KMS-11 (cell line): ENCODE data around the gene PGAM5.
"Not testable (repeated sequence)": the region's sequence is repeated elsewhere in the genome, so short reads cannot be mapped to it uniquely, and the experiment has no call there.

Source experiments
- H2AFZ ChIP-seq: fragments of 200-600 bp; sonication (generic); 2 replicates; pipeline ENCODE4 v1.6.1; 2016; ENCODE audit warnings: antibody characterized with exemption, mixed run types, low read depth
- H3K27ac ChIP-seq: fragments of 200-600 bp; sonication (generic); 2 replicates; pipeline ENCODE4 v1.6.1; 2016; ENCODE audit warnings: mild to moderate bottlenecking, mixed run types
- H3K27me3 ChIP-seq: fragments of 200-600 bp; sonication (generic); 2 replicates; pipeline ENCODE4 v1.6.1; 2017; ENCODE audit warnings: mild to moderate bottlenecking, low read depth, mixed run types, moderate library complexity; ENCODE audit not compliant: insufficient read depth
- H3K36me3 ChIP-seq: fragments of 200-600 bp; sonication (generic); 2 replicates; pipeline ENCODE4 v1.6.1; 2017; ENCODE audit warnings: mild to moderate bottlenecking, mixed run types; ENCODE audit not compliant: insufficient read depth
- H3K4me1 ChIP-seq: fragments of 200-600 bp; sonication (generic); 2 replicates; pipeline ENCODE4 v1.6.1; 2016; ENCODE audit warnings: mild to moderate bottlenecking, low read depth, mixed run types; ENCODE audit not compliant: poor library complexity, severe bottlenecking
- H3K4me2 ChIP-seq: fragments of 200-600 bp; sonication (generic); 2 replicates; pipeline ENCODE4 v1.7.0; 2016; ENCODE audit warnings: mild to moderate bottlenecking, mixed run types
- H3K4me3 ChIP-seq: fragments of 200-600 bp; sonication (generic); IDR thresholded peaks from 2 replicates; pipeline ENCODE4 v1.6.1; 2017; ENCODE audit warnings: low read depth, low read length, mixed read lengths; ENCODE audit not compliant: insufficient read depth
- H3K79me2 ChIP-seq: fragments of 200-600 bp; sonication (generic); 2 replicates; pipeline ENCODE4 v1.6.1; 2016; ENCODE audit warnings: low read depth, mixed run types; ENCODE audit not compliant: insufficient read depth
- H3K9ac ChIP-seq: fragments of 200-600 bp; sonication (generic); 2 replicates; pipeline ENCODE4 v1.6.1; 2016; ENCODE audit warnings: mild to moderate bottlenecking, mixed run types
- H4K20me1 ChIP-seq: fragments of 200-600 bp; sonication (generic); 2 replicates; pipeline ENCODE4 v1.6.1; 2016; ENCODE audit warnings: mild to moderate bottlenecking, mixed run types; ENCODE audit not compliant: insufficient read depth
- CTCF ChIP-seq: fragments of 200-600 bp; sonication (generic); conservative IDR thresholded peaks from 2 replicates; pipeline ENCODE4 v1.6.1; 2017; ENCODE audit warnings: low read depth, mild to moderate bottlenecking, antibody characterized with exemption, low read length, moderate library complexity, mixed read lengths

PGAM5 gene

GRCh38 chr12:132754160-132754932 is 43.7 kb downstream of the PGAM5 start:
- H2AFZ ChIP-seq = no peak overlapping the region
- H3K9ac ChIP-seq = no peak overlapping the region
- no peak overlapping the region for H3K4me2 ChIP-seq
- H3K4me1 ChIP-seq = no peaks in the 10 kb centered on the region
- no peaks in the 10 kb centered on the region for H3K36me3 ChIP-seq
- H3K79me2 ChIP-seq = peaks cover 6% of the 10 kb centered on the region; the same call in 1 of the 2 replicates
- no peak overlapping the region for H3K4me3 ChIP-seq
- no peak overlapping the region for H3K27ac ChIP-seq
- H4K20me1 ChIP-seq = no peaks in the 10 kb centered on the region
- H3K27me3 ChIP-seq = no peaks in the 10 kb centered on the region
- TF ChIP-seq CTCF = no peak

GRCh38 chr12:132758825-132759224 is 48.2 kb downstream of the PGAM5 start:
- H4K20me1 ChIP-seq, H2AFZ ChIP-seq, H3K27me3 ChIP-seq, H3K4me2 ChIP-seq, H3K27ac ChIP-seq, H3K9ac ChIP-seq, H3K36me3 ChIP-seq, H3K4me1 ChIP-seq, H3K4me3 ChIP-seq: not testable (repeated sequence)
- peaks cover 25% of the 10 kb centered on the region for H3K79me2 ChIP-seq

GRCh38 chr12:132759359-132759758 is 48.7 kb downstream of the PGAM5 start:
- peaks cover 25% of the 10 kb centered on the region for H3K79me2 ChIP-seq
- TF ChIP-seq CTCF = no peak
- H3K4me2 ChIP-seq = no peak overlapping the region
- no peak overlapping the region for H3K4me3 ChIP-seq
- H3K27me3 ChIP-seq = no peaks in the 10 kb centered on the region
- H2AFZ ChIP-seq = no peak overlapping the region
- no peaks in the 10 kb centered on the region for H4K20me1 ChIP-seq
- H3K4me1 ChIP-seq = no peaks in the 10 kb centered on the region
- H3K27ac ChIP-seq = no peak overlapping the region
- no peak overlapping the region for H3K9ac ChIP-seq
- H3K36me3 ChIP-seq = no peaks in the 10 kb centered on the region

- Histone ChIP-seq H3K4me3 (no peak within 1 kb of the TSS), H3K36me3 (no peaks in the 10 kb centered on the region), H4K20me1 (no peaks in the 10 kb centered on the region), H3K4me2 (peak within 1 kb of the TSS; percentile 57), H2AFZ (peak within 1 kb of the TSS; percentile 74; the same call in 1 of the 2 replicates), H3K27ac (peak within 1 kb of the TSS; percentile 88), H3K9ac (peak within 1 kb of the TSS; percentile 70), H3K4me1 (no peaks in the 10 kb centered on the region), H3K27me3 (no peaks in the 10 kb centered on the region), H3K79me2 (peaks cover 25% of the 10 kb centered on the region)
- TF ChIP-seq CTCF = no peak
Observed at GRCh38 chr12:132761032-132761920, 50.6 kb downstream of the PGAM5 start, which contains the start of gene ANKLE2. ANKLE2 (minus strand) TSS chr12:132761832; CDS start chr12:132761798, 34 bp downstream.
